Measurements from ENCODE around the gene LONP2.
"Not testable (repeated sequence)": the region's sequence is repeated elsewhere in the genome, so short reads cannot be mapped to it uniquely, and the experiment has no call there.

The LONP2 gene

DNA sequence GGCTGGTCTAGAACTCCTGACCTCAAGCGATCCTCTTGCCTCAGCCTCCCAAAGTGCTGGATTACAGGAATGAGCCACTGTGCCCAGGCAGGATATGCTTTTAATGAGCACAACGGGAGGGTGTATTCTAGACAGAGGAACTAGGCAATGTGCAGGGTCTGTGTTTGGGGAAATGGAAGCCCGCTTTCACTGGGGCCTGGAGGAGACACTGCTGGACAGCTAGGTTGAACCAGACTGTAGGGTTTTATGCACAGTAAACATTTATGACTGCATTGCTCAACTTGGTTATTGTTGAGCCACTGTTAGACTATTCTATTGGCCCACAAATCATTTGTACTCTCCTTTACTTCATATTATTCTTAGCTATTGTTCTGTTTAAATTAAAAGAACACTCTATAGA is 151.3 kb downstream of the LONP2 start:
- no peak for DNase-seq

DNA sequence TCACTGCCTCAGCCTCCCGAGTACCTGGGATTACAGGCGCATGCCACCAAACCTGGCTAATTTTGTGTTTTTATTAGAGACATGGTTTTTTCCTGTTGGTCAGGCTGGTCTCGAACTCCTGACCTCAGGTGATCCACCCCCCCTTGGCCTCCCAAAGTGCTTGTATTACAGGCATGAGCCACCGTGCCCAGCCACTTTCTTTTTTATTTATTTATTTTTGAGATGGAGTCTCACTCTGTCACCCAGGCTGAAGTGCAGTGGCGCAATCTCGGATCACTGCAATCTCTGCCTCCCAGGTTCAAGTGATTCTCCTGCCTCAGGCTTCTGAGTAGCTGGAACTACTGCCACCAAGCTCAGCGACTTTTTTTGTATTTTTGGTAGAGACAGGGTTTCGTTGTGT is 158.4 kb downstream of the LONP2 start:
- DNase-seq: not testable (repeated sequence)

DNA sequence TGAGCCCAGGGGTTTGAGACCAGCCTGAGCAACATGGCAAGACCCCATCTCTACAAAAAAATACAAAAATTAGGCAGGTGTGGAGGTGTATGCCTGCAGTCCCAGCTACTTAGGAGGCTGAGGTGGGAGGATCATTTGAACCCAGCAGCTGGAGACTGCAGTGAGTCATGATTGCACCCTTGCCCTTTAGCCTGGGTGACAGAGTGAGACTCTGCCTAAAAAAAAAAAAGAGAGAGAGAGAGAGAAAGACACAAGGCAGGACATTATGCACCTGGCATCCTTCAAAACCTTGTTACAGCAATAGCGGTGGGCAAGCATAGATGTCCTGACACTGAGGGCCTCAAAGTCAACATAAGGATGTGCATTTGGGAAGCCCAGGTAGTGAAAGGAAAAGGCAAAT is 161.1 kb downstream of the LONP2 start:
- no peak for DNase-seq

DNA sequence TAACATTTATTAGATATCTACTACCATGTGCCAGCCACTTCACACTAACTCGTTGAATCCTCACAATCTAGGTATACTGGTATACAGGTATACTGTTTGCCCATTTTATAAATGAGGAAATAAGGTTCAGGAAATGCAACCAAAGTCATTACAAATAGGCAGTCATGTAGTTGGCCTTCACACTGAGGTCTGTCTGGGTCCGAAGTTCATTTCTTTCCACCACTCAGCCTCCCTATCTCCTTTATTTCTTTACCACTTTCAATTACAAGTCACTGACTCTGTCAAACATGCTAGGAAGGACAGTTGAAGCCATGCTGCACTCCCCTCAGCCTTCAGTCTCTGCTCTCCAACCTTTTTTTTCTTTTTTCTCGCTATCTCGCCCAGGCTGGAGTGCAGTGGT is 161.8 kb downstream of the LONP2 start:
- no peak for DNase-seq
